SK-N-SH (cell line): Measurements from ENCODE around the gene IQSEC3. TPM values are rescaled to one million over a fixed set of nuclear protein-coding genes. Genes with fewer than 3 reads are reported as not detected.

Experiments
- CTCF ChIA-PET: fragments of 300-600, 350-600 bp; formaldehyde crosslinking; extraction: SDS; loops from one replicate; lab custom pipeline; 2021; lab: Yijun Ruan, JAX
- POLR2A ChIA-PET: fragments of 350-600 bp; sonication (Branson Sonifier 250); formaldehyde crosslinking; extraction: SDS; loops from one replicate; lab custom pipeline; 2020; ENCODE audit warnings: antibody characterized with exemption, inconsistent platforms; lab: Yijun Ruan, JAX
- DNase-seq: peaks from one replicate; pipeline ENCODE4 v3.0.0; 2012
- H2AFZ ChIP-seq: fragments of 200-600 bp; sonication (generic); 2 replicates; pipeline ENCODE4 v1.8.1; 2016; ENCODE audit warnings: antibody characterized with exemption, mild to moderate bottlenecking, low read depth
- H3F3A ChIP-seq: fragments of 200-600 bp; sonication (generic); replicated peaks from 2 replicates; pipeline ENCODE3; 2016; ENCODE audit warnings: antibody characterized with exemption, mild to moderate bottlenecking; ENCODE audit not compliant: insufficient read depth
- H3K27ac ChIP-seq, 2 experiments: fragments of 200-500 bp in 1 of 2; fragments of 200-600 bp in 1 of 2; sonication (Bioruptor generic) in 1 of 2; sonication (generic), shearing (Covaris generic) in 1 of 2; 2 replicates each; pipeline versions ENCODE4 v1.5.1 to v1.6.1; 2014 to 2016; ENCODE audit warnings: low read depth in 2 of 2, inconsistent platforms in 1 of 2, low read length in 1 of 2, mild to moderate bottlenecking in 1 of 2, mixed read lengths in 1 of 2
- H3K27me3 ChIP-seq: fragments of 200-600 bp; sonication (generic), shearing (Covaris generic); 2 replicates; pipeline ENCODE4 v1.6.1; 2016; ENCODE audit warnings: mixed run types; ENCODE audit not compliant: insufficient read depth
- H3K36me3 ChIP-seq, 2 experiments: fragments of 200-500 bp in 1 of 2; fragments of 200-600 bp in 1 of 2; sonication (Bioruptor generic) in 1 of 2; sonication (generic) in 1 of 2; replicated peaks in 1 of 2; 2 replicates each; pipeline versions ENCODE3 to v1.5.1; 2014 to 2016; ENCODE audit warnings: low read length in 1 of 2, mild to moderate bottlenecking in 1 of 2; ENCODE audit not compliant: insufficient read depth in 2 of 2, control insufficient read depth in 1 of 2
- H3K4me1 ChIP-seq, 2 experiments: fragments of 200-500 bp in 1 of 2; fragments of 200-600 bp in 1 of 2; sonication (Bioruptor generic) in 1 of 2; sonication (generic), shearing (Covaris generic) in 1 of 2; 2 replicates each; pipeline versions ENCODE4 v1.5.1 to v1.6.1; 2014 to 2016; ENCODE audit warnings: low read depth in 1 of 2, low read length in 1 of 2, mixed run types in 1 of 2; ENCODE audit not compliant: insufficient read depth in 2 of 2, control insufficient read depth in 1 of 2
- H3K4me2 ChIP-seq: fragments of 200-600 bp; sonication (generic), shearing (Covaris generic); 2 replicates; pipeline ENCODE4 v1.6.1; 2017; ENCODE audit warnings: mixed run types
- H3K4me3 ChIP-seq, 2 experiments: fragments of 200-500 bp in 1 of 2; fragments of 200-600 bp in 1 of 2; sonication (Bioruptor generic) in 1 of 2; sonication (generic), shearing (Covaris generic) in 1 of 2; 2 replicates each; pipeline versions ENCODE4 v1.5.1 to v1.8.1; 2014 to 2016; ENCODE audit warnings: low read depth in 2 of 2, inconsistent platforms in 1 of 2, low read length in 1 of 2, mild to moderate bottlenecking in 1 of 2, mixed read lengths in 1 of 2, moderate library complexity in 1 of 2
- H3K79me2 ChIP-seq: fragments of 200-600 bp; sonication (generic); 2 replicates; pipeline ENCODE4 v1.8.1; 2017; ENCODE audit warnings: mild to moderate bottlenecking; ENCODE audit not compliant: insufficient read depth
- H3K9ac ChIP-seq: fragments of 200-600 bp; sonication (generic); 2 replicates; pipeline ENCODE4 v1.6.1; 2017; ENCODE audit warnings: mixed run types
- H3K9me2 ChIP-seq: fragments of 200-600 bp; sonication (generic); 2 replicates; pipeline ENCODE4 v1.6.1; 2017; ENCODE audit warnings: mixed run types
- H3K9me3 ChIP-seq: fragments of 200-600 bp; sonication (generic); 2 replicates; pipeline ENCODE4 v1.6.1; 2017; ENCODE audit warnings: mixed run types, mild to moderate bottlenecking, moderate library complexity
- H4K20me1 ChIP-seq: fragments of 200-600 bp; sonication (generic); 2 replicates; pipeline ENCODE4 v1.6.1; 2017; ENCODE audit warnings: mild to moderate bottlenecking, mixed run types; ENCODE audit not compliant: insufficient read depth
- EP300 ChIP-seq, 2 experiments: IDR thresholded peaks; 2 replicates each; pipeline versions ENCODE4 v1.4.0 to v1.6.1; 2012; ENCODE audit warnings: borderline replicate concordance in 1 of 2, low read depth in 1 of 2, low read length in 1 of 2
- EZH2phosphoT487 ChIP-seq: fragments of 200-600 bp; sonication (generic); IDR thresholded peaks from 2 replicates; pipeline ENCODE4 v1.6.1; 2017; ENCODE audit warnings: low read depth, mixed run types, mild to moderate bottlenecking, antibody characterized with exemption, moderate library complexity, borderline replicate concordance
- FOSL2 ChIP-seq: IDR thresholded peaks from 2 replicates; pipeline ENCODE4 v1.4.0; 2012; ENCODE audit warnings: low read depth, mild to moderate bottlenecking, moderate library complexity, borderline replicate concordance
- FOXJ3 ChIP-seq: sonication (generic); formaldehyde crosslinking; IDR thresholded peaks from 2 replicates; pipeline ENCODE4 v1.5.1; 2020; ENCODE audit warnings: mild to moderate bottlenecking, missing genetic modification reagents
- GABPA ChIP-seq: IDR thresholded peaks from 2 replicates; pipeline ENCODE4 v1.4.0; 2012; ENCODE audit warnings: low read depth, mild to moderate bottlenecking
- GATA2 ChIP-seq: sonication (generic); formaldehyde crosslinking; IDR thresholded peaks from 2 replicates; pipeline ENCODE4 v1.5.0; 2020; ENCODE audit warnings: mild to moderate bottlenecking, missing genetic modification reagents
- PBX3 ChIP-seq: IDR thresholded peaks from 2 replicates; pipeline ENCODE4; 2012
- POLR2AphosphoS5 ChIP-seq: IDR thresholded peaks from 2 replicates; pipeline ENCODE4 v1.6.1; 2012; ENCODE audit warnings: low read depth, low read length
- RAD21 ChIP-seq: IDR thresholded peaks from 2 replicates; pipeline ENCODE4 v1.6.1; 2012; ENCODE audit warnings: mild to moderate bottlenecking, low read length
- RXRA ChIP-seq: IDR thresholded peaks from 2 replicates; pipeline ENCODE4 v1.4.0; 2012; ENCODE audit warnings: low read depth, mild to moderate bottlenecking, borderline replicate concordance
- SIN3A ChIP-seq: IDR thresholded peaks from 2 replicates; pipeline ENCODE4 v1.6.1; 2012; ENCODE audit warnings: low read depth, mild to moderate bottlenecking, low read length, moderate library complexity, borderline replicate concordance
- SMC3 ChIP-seq: IDR thresholded peaks from 2 replicates; pipeline ENCODE4 v1.6.1; 2012; ENCODE audit warnings: low read depth, low read length, improper control_type of control experiment
- TAF1 ChIP-seq: IDR thresholded peaks from 2 replicates; pipeline ENCODE4 v1.6.1; 2012; ENCODE audit warnings: low read depth, mild to moderate bottlenecking, low read length, moderate library complexity, borderline replicate concordance
- TCF12 ChIP-seq: IDR thresholded peaks from 2 replicates; pipeline ENCODE4 v1.4.0; 2012
- TEAD4 ChIP-seq: IDR thresholded peaks from 2 replicates; pipeline ENCODE4 v1.4.0; 2012; ENCODE audit warnings: mild to moderate bottlenecking, borderline replicate concordance; ENCODE audit not compliant: insufficient read depth
- USF1 ChIP-seq: IDR thresholded peaks from 2 replicates; pipeline ENCODE4 v1.4.0; 2012; ENCODE audit warnings: low read depth, borderline replicate concordance
- USF2 ChIP-seq: fragments of 150-350 bp; IDR thresholded peaks from 2 replicates; pipeline ENCODE4 v1.6.1; 2017; ENCODE audit warnings: antibody characterized with exemption, low read length, low read depth, borderline replicate concordance
- YY1 ChIP-seq: IDR thresholded peaks from 2 replicates; pipeline ENCODE4 v1.4.0; 2012; ENCODE audit warnings: low read depth, mild to moderate bottlenecking
- WGBS: methylation state at CpG from one replicate; pipeline ENCODE4 v1.1.6; 2017; ENCODE audit warnings: low lambda C conversion rate; 5-methylcytosine and 5-hydroxymethylcytosine counted together
- polyA plus RNA-seq, 3 experiments: library from polyadenylated mRNA; depleted of rRNA; stranded (reverse); fragments of >200 nt; gene quantifications; 2 replicates each; pipeline ENCODE4 v1.2.3, GENCODE V29; 2012
- TF ChIP-seq, protein P1 (sequence below): IDR thresholded peaks from 2 replicates; pipeline ENCODE4 v1.4.0; 2012; ENCODE audit warnings: low read depth, borderline replicate concordance

The IQSEC3 gene
- polyA plus RNA-seq, 1 of the 3 experiments (the other 2 are of a cell fraction) = 0.02 TPM

- Histone ChIP-seq H3K79me2 (no peaks in the 10 kb centered on the region), H3K4me2 (no peak overlapping the region), H3K27me3 (no peaks in the 10 kb centered on the region; the same call in 1 of the 2 replicates), H3K4me1 (no peaks in the 10 kb centered on the region), H3K9me2 (no peaks in the 10 kb centered on the region), H2AFZ (no peak overlapping the region), H3K9me3 (no peaks in the 10 kb centered on the region), H3K9ac (no peak overlapping the region), H3K36me3 (no peaks in the 10 kb centered on the region), H3F3A (no peaks in the 10 kb centered on the region), H4K20me1 (no peaks in the 10 kb centered on the region), H3K4me3 (no peak overlapping the region), H3K27ac (no peak overlapping the region)
- CTCF ChIA-PET = interaction anchor here (1.0 to 4.5 kb wide), 2 partner anchors 9 to 13 kb away, joined by 3 to 24 read pairs; no protein-coding TSS in a partner anchor
- no peak for DNase-seq
- POLR2A ChIA-PET = no interaction called here
- WGBS = 84% methylated on average over 5 of the region's 5 CpGs
- TF ChIP-seq YY1 (no peak), EZH2phosphoT487 (no peak), TAF1 (no peak), POLR2AphosphoS5 (no peak), SIN3A (no peak), RXRA (no peak), USF1 (no peak), FOSL2 (no peak), RAD21 (no peak), FOXJ3 (CRISPR knock-in tag) (no peak), TCF12 (no peak), GABPA (no peak), EP300 (IDR thresholded peaks at IDR 0.05; ENCODE audit: borderline replicate concordance in 1 of 2, low read depth in 1 of 2, low read length in 1 of 2) (no peak), SMC3 (no peak), GATA2 (CRISPR knock-in tag) (no peak), USF2 (no peak), PBX3 (no peak), TEAD4 (no peak)
- TF ChIP-seq, protein P1, sequence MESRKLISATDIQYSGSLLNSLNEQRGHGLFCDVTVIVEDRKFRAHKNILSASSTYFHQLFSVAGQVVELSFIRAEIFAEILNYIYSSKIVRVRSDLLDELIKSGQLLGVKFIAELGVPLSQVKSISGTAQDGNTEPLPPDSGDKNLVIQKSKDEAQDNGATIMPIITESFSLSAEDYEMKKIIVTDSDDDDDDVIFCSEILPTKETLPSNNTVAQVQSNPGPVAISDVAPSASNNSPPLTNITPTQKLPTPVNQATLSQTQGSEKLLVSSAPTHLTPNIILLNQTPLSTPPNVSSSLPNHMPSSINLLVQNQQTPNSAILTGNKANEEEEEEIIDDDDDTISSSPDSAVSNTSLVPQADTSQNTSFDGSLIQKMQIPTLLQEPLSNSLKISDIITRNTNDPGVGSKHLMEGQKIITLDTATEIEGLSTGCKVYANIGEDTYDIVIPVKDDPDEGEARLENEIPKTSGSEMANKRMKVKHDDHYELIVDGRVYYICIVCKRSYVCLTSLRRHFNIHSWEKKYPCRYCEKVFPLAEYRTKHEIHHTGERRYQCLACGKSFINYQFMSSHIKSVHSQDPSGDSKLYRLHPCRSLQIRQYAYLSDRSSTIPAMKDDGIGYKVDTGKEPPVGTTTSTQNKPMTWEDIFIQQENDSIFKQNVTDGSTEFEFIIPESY = no peak
Observed at GRCh38 chr12:140162-140561, 73.6 kb downstream of the IQSEC3 start.
